ENCODE data around the gene ATP6V1C2.
A peak's percentile ranks its signal among the peaks of the same experiment; 100 is the strongest.
"Not testable (repeated sequence)": the region's sequence is repeated elsewhere in the genome, so short reads cannot be mapped to it uniquely, and the experiment has no call there.

Gene ATP6V1C2

DNA sequence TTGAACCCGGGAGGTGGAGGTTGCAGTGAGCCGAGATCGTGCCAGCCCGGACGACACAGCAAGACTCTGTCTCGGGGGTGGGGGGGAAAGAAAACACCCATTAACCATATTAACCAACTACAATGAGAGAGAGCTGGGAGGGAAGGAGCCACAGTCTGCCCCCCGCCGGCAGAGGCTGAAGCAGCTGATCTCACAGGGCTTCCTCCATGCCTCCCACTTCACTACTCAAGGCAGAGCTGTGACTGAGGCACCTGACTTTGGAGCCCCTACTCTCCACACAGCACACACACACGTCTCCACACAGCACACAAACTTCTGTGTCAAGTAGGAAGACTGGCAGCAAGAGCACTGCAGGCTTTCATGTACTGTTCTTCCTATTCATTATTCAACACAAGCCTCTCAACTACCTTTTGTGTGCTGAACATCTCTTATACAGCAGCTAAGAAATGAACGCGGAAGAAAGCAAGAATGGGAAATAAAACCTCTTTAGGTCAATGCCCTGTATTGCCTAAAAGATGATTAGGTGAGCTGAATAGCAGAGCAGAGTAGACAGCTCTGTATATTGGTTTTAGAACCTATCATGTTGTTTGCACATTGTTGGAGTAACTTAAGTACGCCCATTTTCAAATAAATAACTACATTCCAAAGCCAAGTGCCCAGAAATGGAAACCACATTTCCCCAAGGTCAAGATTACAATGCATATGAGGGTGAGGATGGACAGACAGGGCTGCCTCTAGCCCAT is 65.0 kb downstream of the ATP6V1C2 start:
- DNase-seq (ENCODE audit: low spot score): no peak

DNA sequence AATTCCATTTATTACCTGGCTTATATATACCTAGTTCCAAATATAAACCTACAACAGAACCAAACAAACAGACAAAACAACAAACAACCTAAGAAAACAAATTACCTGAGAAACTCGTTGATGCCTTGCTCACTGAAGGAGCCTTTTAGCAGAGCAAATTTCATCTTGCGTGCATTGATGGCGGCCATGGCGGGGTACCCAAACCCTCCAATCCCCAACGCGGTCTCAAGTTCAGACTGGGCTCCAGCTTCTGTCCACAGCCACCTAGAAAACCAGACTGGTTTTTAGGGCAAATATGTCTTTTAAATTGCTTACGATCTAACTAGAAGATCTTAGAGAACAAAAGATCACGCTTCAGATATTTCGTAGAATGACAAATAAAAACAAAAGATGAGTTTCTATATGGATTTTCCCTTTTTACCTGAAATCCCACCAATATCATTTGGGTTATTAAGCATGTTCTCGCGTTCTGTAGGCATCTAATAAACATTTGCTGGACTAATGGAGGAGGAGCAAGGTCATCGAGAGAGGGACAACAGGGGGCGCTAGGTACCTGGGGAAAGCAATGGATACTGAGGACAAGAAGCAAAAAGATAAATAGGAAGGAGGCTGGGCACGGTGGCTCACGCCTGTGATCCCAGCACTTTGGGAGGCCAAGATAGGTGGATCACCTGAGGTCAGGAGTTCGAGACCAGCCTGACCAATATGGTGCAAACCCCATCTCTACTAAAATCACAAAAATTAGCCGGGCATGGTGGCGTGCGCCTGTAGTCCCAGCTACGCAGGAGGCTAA is 65.9 kb downstream of the ATP6V1C2 start:
- DNase-seq (ENCODE audit: low spot score): peak; percentile 21

DNA sequence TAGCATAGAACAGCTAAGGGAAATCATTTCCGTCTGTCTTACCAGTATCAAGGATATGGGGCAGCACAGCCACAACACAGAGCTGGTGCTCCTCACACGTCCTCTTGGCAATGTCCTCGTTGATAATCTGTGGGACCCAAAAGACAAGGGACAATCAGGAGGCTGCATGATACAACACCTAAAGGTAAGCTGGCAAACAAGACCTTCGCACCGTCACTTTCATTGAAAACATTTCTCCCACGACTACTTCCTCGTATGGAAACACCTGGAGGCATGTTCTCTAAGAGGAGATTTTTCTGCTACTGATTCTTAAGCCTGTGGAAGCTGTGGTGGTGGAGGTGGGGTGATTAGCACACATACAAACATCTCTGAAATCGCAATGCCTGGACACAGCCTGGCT is 67.4 kb downstream of the ATP6V1C2 start:
- DNase-seq (ENCODE audit: low spot score): no peak

GRCh38 chr2:10790228-10790973 is 69.0 kb downstream of the ATP6V1C2 start:
- DNase-seq (ENCODE audit: low spot score): no peak

GRCh38 chr2:10792001-10792634 is 70.7 kb downstream of the ATP6V1C2 start:
- DNase-seq (ENCODE audit: low spot score): no peak

DNA sequence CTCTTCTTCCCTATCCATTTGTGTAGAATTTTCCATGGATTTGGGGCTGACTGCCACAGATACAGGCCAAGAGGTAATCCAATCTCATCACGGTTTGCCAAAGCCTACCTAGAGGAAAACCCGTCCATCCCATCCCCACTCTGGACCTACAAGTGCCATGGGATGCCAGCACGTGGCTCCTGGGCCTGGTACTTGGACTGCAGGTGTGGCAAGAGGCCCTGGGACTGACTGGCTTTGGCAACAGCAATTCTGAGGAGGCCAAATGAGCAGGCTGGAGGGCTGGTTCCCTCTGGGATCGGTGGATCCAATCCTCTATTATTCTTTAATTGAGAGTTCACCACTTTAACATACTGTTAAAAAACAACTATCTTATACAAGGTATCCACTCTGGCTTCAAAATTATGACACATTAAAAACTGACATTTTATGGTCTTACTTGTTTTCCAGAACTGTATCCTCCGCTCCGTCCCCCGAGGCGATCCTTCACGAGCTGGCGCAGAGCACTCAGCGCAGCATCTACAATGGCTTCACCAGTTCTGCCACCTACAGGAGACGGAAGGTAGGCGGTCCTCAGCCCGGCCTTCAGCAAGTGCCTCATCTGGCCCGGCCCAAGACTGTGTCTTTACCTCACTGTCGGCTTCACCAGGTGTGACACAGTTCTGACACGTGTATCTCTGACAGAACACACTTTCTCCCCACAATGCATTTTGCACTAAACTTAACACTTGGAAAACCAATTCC is 71.4 kb downstream of the ATP6V1C2 start:
- DNase-seq (ENCODE audit: low spot score): no peak

- DNase-seq (ENCODE audit: low spot score): no peak
Observed at GRCh38 chr2:10793816-10794215, 72.4 kb downstream of the ATP6V1C2 start.

DNA sequence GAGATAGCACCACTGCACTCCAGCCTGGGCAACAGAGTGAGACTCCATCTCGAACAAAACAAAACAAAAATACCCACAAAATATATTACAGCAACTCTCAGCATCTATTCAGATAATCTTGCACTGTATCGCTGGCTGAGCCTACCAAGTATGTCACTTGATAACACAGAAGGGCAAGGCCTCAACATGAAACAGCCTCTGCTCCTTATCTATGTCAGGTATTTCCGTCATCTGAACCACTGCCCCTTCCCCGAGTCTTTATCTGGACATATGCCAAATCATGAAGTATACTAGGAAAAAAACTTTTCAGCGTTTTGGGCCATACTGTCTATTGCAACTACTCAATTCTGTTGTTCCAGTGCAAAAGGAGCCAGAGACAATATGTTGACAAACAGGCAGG is 73.4 kb downstream of the ATP6V1C2 start:
- no peak for DNase-seq (ENCODE audit: low spot score)

GRCh38 chr2:10795508-10796046 is 74.1 kb downstream of the ATP6V1C2 start:
- DNase-seq (ENCODE audit: low spot score): no peak

- no peak for DNase-seq (ENCODE audit: low spot score)
Observed at GRCh38 chr2:10796703-10797102, 75.3 kb downstream of the ATP6V1C2 start.

- peak; percentile 36 for DNase-seq (ENCODE audit: low spot score)
Observed at GRCh38 chr2:10798783-10799182, 77.4 kb downstream of the ATP6V1C2 start.

DNA sequence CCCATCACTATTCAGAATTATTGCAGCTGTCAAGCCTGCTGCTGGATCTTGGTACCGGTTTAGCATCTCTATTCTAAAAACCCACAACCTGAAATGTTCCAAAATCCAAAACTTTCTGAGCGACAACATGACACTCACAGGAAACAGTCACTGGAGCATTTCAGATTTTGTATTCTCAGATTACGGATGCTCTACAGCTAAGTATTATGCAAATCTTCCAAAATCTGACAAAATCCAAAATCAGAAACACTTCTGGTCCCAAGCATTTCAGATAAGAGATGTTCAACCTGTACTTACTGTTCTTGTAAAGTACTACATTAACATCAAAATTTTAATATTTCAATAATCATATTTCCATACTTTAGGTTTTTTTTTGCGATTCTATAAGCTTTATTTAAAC is 78.7 kb downstream of the ATP6V1C2 start:
- no peak for DNase-seq (ENCODE audit: low spot score)

DNA sequence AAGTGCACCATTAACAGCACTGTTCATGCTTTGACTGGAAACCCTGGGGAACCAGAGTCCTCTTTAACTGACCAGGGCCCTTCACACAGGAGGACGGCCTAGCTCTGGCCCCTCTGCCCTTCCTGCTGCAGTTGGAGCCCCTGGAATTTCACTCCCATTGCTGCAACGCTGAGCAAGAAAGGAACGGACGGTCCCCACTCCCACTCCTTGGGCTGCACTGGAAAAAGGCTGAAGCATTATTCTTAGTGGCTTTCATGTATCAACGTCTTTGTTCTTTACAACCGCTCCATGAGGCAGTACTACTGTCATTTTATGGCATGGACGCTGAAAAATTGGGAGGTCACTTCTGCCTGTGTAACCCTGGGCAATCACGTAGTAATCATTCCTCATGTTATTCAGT is 81.2 kb downstream of the ATP6V1C2 start:
- no peak for DNase-seq (ENCODE audit: low spot score)

- DNase-seq (ENCODE audit: low spot score): not testable (repeated sequence)
Observed at GRCh38 chr2:10805990-10806389, 84.6 kb downstream of the ATP6V1C2 start.

DNA sequence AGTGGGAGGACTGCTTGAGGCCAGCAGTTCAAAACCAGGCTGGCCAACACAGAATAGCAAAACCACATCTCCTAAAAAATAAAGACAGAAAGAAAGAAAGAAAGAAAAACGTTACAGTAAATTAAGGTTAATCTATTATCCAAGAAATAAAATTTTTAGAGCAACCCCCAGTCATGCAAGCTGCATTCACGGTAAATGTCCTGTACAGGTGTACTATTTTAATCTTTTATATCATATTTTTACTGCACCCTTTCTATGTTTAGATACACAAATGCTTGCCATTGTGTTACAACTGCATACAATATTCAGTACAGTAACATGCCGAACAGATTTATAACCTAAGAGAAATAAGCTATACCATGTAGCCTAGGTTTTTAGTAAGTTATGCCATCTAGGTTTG is 85.1 kb downstream of the ATP6V1C2 start:
- DNase-seq (ENCODE audit: low spot score): no peak

GRCh38 chr2:10810202-10811161 is 89.1 kb downstream of the ATP6V1C2 start:
- peak; percentile 78 for DNase-seq (ENCODE audit: low spot score)

DNA sequence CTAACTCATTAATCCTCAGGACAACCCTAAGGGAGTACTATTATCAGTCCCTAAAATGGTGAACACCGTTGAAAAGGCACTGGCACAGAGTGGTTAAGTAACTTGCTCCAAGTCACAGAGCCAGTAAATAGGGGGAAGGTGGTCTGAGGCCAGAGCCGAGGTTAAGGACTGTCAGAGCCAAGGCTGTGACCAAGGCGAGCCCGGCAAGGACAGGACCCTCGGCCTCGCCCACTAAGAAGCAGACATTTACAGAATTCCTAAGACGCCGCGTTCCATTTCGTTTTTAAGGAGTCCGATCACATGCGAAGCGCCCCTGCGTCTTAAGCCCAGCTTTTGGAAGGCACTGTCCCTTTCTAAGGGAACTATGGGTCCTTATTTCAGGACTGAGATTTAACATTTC is 90.1 kb downstream of the ATP6V1C2 start:
- no peak for DNase-seq (ENCODE audit: low spot score)

DNA sequence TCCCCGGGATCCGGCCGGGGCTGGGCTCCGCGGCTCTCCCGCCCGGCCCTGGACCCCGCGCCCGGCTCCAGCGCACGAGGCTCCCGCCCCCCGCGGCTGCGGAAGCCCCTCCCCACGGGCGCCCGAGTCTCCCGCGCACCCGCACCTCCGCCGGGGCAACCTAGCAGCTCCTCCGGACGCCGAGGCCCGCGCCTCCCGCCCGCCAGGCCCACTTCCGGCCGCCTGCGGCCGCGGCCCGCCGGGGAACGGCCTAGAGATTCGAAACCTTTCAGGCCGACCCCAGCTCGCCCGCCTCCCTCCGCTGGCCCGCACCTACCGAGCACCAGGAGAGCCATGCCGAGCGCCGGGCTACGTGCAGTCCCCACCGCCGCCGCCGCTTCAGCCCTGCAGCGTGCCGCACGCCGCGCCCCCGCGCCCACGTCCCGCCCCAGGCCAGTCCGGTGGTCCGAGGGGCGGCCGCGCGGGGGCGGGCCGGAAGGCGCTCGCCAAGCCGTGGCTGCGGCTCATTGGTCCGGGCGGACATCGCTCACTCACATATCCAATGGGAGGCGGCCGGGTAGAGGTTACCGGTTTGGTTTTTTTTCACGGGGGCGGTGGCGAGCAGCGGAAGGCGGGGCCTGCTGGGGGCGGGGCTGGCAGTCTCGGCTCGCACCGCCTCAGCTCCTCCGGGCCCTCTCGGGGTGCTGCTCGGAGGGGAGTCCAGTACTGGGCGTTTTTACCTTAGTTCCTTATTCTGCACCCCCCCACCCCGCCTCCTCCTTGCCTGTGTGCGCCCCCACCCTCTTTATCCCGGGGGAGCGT is 91.1 kb downstream of the ATP6V1C2 start, which contains the start of gene PDIA6:
TSS of gene PDIA6 (minus strand) at position 424 of the 801 bp plus-strand sequence. CDS start at position 335, 89 bp downstream.
- peak; percentile 94 for DNase-seq (ENCODE audit: low spot score)
